SKM-1 (cell line): Measurements from ENCODE around the gene MOV10L1.

Experiments used
- DNase-seq: peaks from one replicate; lab custom pipeline; 2025; ENCODE audit not compliant: unreplicated experiment; lab: John Stamatoyannopoulos, UW

Gene MOV10L1

GRCh38 chr22:50089682-50090411 lies at the start of gene MOV10L1:
Gene MOV10L1, plus strand, starts transcription at chr22:50090006. Its CDS starts 83 bp downstream, at chr22:50090089.
- no peak for DNase-seq

GRCh38 chr22:50040717-50041116 lies 49.1 kb upstream of the MOV10L1 start:
- no peak for DNase-seq

- DNase-seq = no peak
These were observed 48.3 kb upstream of the MOV10L1 start for GRCh38 chr22:50041361-50042065.

GRCh38 chr22:50044485-50045118 lies 45.2 kb upstream of the MOV10L1 start:
- DNase-seq = no peak

GRCh38 chr22:50045211-50046018 lies 44.4 kb upstream of the MOV10L1 start:
- DNase-seq = no peak

GRCh38 chr22:50046019-50046415 lies 43.8 kb upstream of the MOV10L1 start:
- DNase-seq = no peak

- DNase-seq = no peak
These were observed 43.1 kb upstream of the MOV10L1 start for GRCh38 chr22:50046481-50047245.

- DNase-seq = no peak
These were observed 42.5 kb upstream of the MOV10L1 start for GRCh38 chr22:50047346-50047745.

- DNase-seq = no peak
These were observed 41.6 kb upstream of the MOV10L1 start for GRCh38 chr22:50048061-50048765.

- DNase-seq = no peak
These were observed 41.0 kb upstream of the MOV10L1 start for GRCh38 chr22:50048836-50049235.

- no peak for DNase-seq
These were observed 40.3 kb upstream of the MOV10L1 start for GRCh38 chr22:50049299-50050195.

GRCh38 chr22:50051930-50052329 lies 37.9 kb upstream of the MOV10L1 start:
- DNase-seq = no peak

GRCh38 chr22:50053861-50054260 lies 35.9 kb upstream of the MOV10L1 start:
- DNase-seq = no peak

- no peak for DNase-seq
These were observed 33.4 kb upstream of the MOV10L1 start for GRCh38 chr22:50056214-50056972.

GRCh38 chr22:50057278-50058060 lies 32.3 kb upstream of the MOV10L1 start:
- DNase-seq = no peak

- no peak for DNase-seq
These were observed 31.5 kb upstream of the MOV10L1 start, which contains the start of gene TTLL8 for GRCh38 chr22:50058061-50058905. Gene TTLL8, minus strand, starts transcription at chr22:50058298.
